Neural progenitor cell (in vitro differentiated cells): ENCODE data around the gene MN1.

Experiments
- CTCF ChIP-seq: fragments of 200-600 bp; sonication (generic); IDR thresholded peaks from 2 replicates; pipeline ENCODE4 v1.5.1; 2017; ENCODE audit warnings: antibody characterized with exemption, mild to moderate bottlenecking
- EZH2 ChIP-seq: fragments of 200-600 bp; sonication (generic); IDR thresholded peaks from 2 replicates; pipeline ENCODE4 v1.6.1; 2017; ENCODE audit warnings: antibody characterized with exemption, mild to moderate bottlenecking, moderate library complexity
- EZH2phosphoT487 ChIP-seq: fragments of 200-600 bp; sonication (generic); IDR thresholded peaks from 2 replicates; pipeline ENCODE4 v1.6.1; 2017; ENCODE audit warnings: antibody characterized with exemption

- no peak for TF ChIP-seq CTCF
- TF ChIP-seq EZH2 = no peak
- TF ChIP-seq EZH2phosphoT487 = no peak
These were observed 7.1 kb upstream of the MN1 start for GRCh38 chr22:27808451-27809225.
